GM18517 (cell line): Measurements from ENCODE around the gene DNAJC21.

Experiments used
- ATAC-seq: cut with Tn5 transposase; IDR thresholded peaks from one replicate; pipeline ENCODE4 v1.9.1; 2021; ENCODE audit warnings: mild to moderate bottlenecking, moderate library complexity; ENCODE audit not compliant: unreplicated experiment

DNAJC21 gene

GRCh38 chr5:34976347-34976746 lies 47.0 kb downstream of the DNAJC21 start:
- no peak for ATAC-seq

DNA sequence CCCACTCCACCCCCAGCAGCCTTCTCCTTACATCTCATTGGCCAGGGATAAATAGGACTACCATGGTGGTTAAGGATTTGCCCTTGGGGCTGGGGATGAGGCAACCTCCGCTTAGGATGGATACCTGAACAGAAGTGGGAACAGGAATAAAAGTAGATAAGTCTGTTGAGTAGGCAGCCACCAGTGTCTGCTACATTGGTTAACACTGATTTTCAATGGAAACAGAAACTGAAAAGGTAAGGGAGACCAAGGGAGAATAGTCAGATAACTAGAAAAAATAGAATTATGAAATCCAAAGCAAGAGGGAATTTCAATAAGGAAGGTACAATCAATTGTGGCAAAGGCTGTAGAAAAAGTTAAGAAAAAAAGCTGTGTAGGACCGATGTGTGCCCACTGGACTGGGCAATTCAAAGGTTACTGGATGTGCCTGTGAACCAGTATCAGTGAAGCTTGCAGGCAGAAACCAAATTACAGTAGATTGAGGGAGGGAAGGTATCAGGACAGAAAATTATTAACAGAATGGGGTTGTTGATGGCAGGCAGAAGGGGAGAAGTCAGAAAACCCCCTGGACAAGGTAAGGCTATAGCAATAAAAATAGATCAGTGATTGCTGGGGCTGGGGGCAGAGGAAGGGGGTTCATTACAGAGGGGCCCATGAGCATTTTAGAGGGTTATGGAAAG lies 48.7 kb downstream of the DNAJC21 start:
- peak; percentile 95 for ATAC-seq

- ATAC-seq = peak; percentile 55
Measured at GRCh38 chr5:34978681-34979080, 49.3 kb downstream of the DNAJC21 start.

- no peak for ATAC-seq
Measured at GRCh38 chr5:34982823-34983222, 53.5 kb downstream of the DNAJC21 start.

DNA sequence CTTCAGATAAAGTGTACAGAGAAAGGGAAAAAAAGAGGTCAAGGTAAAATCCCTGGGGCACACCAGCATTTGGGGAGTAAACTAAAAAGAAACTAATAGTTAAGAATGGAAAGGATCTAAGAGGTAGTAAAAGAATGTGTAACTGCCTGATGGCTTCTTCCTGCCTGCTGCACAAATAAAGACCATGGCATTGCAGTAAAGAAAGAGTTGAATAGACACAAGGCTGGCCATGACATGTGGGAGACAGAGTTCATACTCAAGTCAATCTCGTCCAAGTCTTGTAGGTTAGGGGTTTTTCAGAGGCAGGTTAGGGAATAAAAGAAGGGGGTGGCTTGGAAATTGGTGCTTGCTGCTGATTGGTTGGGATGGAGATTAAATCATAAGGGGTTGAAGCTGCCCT lies 57.6 kb downstream of the DNAJC21 start:
- ATAC-seq = no peak

- no peak for ATAC-seq
Measured at GRCh38 chr5:34991486-34992238, 62.3 kb downstream of the DNAJC21 start.

DNA sequence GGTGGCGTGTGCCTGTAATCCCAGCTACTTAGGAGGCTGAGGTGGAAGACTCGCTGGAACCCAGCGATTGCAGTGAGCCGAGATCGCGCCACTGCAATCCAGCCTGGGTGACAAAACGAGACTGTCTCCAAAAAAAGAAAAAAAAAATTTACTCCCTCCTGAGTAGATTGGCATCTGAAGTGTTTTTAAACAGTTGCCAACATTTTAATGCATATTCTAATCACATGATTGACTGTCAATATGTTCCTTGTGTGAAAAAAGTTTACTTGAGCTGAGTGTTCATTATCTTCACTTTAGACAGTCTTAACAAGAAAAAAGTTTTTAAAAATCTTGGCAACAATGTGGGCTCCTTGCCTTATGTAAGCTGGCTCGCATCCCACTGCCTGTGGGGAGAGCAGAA lies 64.6 kb downstream of the DNAJC21 start:
- no peak for ATAC-seq

DNA sequence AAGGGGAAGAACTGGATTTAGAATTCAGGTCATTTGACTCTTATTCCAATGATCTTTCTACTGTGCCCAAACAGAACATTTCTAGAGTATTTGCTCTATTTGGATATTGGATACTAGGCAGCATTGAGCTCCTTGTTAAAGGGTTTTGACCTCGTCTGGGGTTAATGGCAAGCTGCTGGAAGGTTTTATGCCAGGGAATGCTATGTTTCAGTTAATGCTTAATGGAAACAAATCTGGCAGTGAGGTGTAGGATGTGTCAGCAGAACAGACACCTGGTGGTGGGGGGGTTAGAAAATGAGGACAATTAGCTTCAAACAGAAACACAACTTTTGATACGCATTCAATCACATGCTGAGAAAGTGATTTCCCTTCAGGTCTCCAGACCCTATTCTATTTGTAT lies 66.9 kb downstream of the DNAJC21 start:
- ATAC-seq = no peak

- no peak for ATAC-seq
Measured at GRCh38 chr5:34998058-34998789, 68.9 kb downstream of the DNAJC21 start.

DNA sequence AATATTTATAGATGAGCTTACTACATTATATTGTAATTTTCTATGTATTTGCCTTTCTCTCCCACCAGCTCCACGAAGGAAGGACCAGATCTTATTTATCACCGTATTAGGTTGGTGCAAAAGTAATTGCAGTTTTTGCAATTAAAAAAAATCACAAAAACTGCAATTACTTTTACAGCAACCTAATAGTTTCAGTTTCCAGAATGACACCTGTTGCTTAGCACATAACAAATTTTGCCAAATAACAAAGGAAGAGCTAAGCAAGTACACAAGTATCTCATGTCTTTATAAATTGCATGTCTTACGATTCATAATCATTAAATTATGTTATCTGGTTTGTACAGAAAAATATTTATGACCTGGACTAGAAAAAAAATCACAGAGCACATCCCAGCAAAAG lies 72.5 kb downstream of the DNAJC21 start:
- ATAC-seq = no peak

DNA sequence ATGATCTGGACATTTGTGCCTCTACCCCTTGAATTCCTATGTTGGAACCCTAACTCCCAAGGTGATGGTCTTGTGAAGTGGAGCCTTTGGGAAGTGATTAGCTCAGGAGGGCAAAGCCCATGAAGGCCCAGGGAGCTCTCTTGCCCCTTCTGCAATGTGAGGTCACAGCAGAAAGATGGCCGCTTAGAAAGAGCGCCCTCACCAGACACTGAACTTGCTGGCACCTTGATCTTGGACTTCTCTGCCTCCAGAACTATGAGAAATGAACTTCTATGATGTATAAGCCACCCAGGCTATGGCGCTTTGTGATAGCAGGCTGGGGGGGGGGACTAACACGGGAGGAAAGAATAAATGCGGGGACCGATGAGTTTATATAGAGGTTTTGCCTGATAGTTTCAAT lies 73.1 kb downstream of the DNAJC21 start:
- no peak for ATAC-seq

DNA sequence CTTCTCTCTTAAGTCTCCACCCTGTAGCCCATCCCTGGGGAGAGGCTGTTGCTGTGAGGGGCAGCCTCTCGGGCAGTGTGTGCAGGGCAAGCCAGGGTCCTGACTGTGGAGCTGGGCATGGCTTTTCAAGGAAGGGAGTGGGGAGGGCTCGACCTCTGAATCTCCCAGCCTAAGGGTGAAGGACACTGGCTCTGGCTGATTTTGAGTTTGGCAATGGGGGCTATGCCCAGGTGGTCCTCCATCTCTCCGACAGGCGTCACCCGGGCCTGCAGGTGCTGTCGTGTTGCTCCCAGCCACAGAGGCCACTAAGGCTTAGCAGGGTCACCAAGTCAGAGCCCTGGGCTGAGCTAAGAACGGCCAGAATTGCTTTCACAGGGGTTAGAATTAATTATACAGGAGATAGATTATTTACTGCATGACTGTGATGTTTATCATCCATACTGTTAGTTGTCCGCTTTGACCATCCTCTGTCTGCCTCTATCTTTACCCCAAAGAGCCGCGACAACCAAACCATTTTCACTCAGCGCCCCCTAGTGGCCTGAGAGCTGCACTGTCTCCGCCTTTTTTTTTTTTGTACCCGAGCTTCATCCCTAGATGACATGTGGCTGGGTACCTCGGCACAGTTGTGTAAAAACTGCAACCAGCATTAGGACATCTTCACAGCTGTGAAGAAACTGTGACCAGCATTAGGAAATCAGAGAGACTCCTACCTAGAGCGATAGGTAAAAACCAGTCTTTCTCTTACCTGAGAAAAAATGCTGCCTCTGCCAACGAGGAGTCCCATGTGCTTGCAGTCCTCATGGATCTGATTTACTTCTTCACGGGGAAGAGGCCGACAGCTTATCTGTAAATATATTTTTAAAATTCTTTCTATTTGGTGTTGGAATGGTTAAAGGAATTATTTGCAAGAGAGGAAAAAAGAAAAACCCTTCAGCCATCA lies 73.9 kb downstream of the DNAJC21 start:
- ATAC-seq = peak; percentile 81

GRCh38 chr5:35004200-35004599 lies 74.8 kb downstream of the DNAJC21 start:
- ATAC-seq = no peak

GRCh38 chr5:35004771-35005170 lies 75.4 kb downstream of the DNAJC21 start:
- no peak for ATAC-seq
